ENCODE measurements around the gene RPS6KA2.
"Not testable (repeated sequence)": the region's sequence is repeated elsewhere in the genome, so short reads cannot be mapped to it uniquely, and the experiment has no call there.

The RPS6KA2 gene

GRCh38 chr6:166366921-166367320 is 260.1 kb downstream of the RPS6KA2 start:
- no peak for DNase-seq (ENCODE audit: extremely low spot score)
- ChIA-PET POLR2A (no interaction called here), CTCF (interaction anchor here (0.7 kb wide), 2 partner anchors 9 to 15 kb away, joined by 3 to 5 read pairs; no protein-coding TSS in a partner anchor)
- TF ChIP-seq ARNT (IDR thresholded peaks at IDR 0.05) (no peak), HDGF (IDR thresholded peaks at IDR 0.05; ENCODE audit: borderline replicate concordance) (no peak), PKNOX1 (IDR thresholded peaks at IDR 0.05) (no peak), FOXM1 (IDR thresholded peaks at IDR 0.05; ENCODE audit: borderline replicate concordance) (no peak), ELF4 (IDR thresholded peaks at IDR 0.05) (no peak), FOXK2 (IDR thresholded peaks at IDR 0.05) (no peak), LEF1 (IDR thresholded peaks at IDR 0.05; ENCODE audit: borderline replicate concordance) (no peak)

GRCh38 chr6:166365806-166366205 is 261.2 kb downstream of the RPS6KA2 start:
- no peak for TF ChIP-seq NFRKB (IDR thresholded peaks at IDR 0.05)
- no peak for TF ChIP-seq BHLHE40 (IDR thresholded peaks at IDR 0.05; ENCODE audit: borderline replicate concordance)
- no peak for TF ChIP-seq PKNOX1 (IDR thresholded peaks at IDR 0.05)
- no peak for TF ChIP-seq ZNF384 (IDR thresholded peaks at IDR 0.05)
- no peak for TF ChIP-seq CTBP1 (IDR thresholded peaks at IDR 0.05; ENCODE audit: borderline replicate concordance)
- no peak for TF ChIP-seq SP1 (IDR thresholded peaks at IDR 0.05)
- no peak for TF ChIP-seq FOXK2 (IDR thresholded peaks at IDR 0.05)
- no peak for TF ChIP-seq SUZ12 (IDR thresholded peaks at IDR 0.05)
- TF ChIP-seq FOXA1 (IDR thresholded peaks at IDR 0.05): no peak
- no peak for TF ChIP-seq FOXM1 (IDR thresholded peaks at IDR 0.05; ENCODE audit: borderline replicate concordance)
- no peak for TF ChIP-seq LEF1 (IDR thresholded peaks at IDR 0.05; ENCODE audit: borderline replicate concordance)
- no peak for TF ChIP-seq ELF4 (IDR thresholded peaks at IDR 0.05)
- TF ChIP-seq TARDBP (IDR thresholded peaks at IDR 0.05): no peak
- TF ChIP-seq L3MBTL2 (conservative IDR thresholded peaks at IDR 0.05): no peak
- TF ChIP-seq ARNT (IDR thresholded peaks at IDR 0.05): no peak
- no peak for TF ChIP-seq HDGF (IDR thresholded peaks at IDR 0.05; ENCODE audit: borderline replicate concordance)
- ChIA-PET CTCF (no interaction called here), POLR2A (no interaction called here)
- DNase-seq (ENCODE audit: extremely low spot score): no peak

GRCh38 chr6:166365221-166365620 is 261.8 kb downstream of the RPS6KA2 start:
- DNase-seq (ENCODE audit: extremely low spot score): no peak
- TF ChIP-seq SP1 (IDR thresholded peaks at IDR 0.05) (no peak), NFRKB (IDR thresholded peaks at IDR 0.05) (no peak), FOXA1 (IDR thresholded peaks at IDR 0.05) (no peak), HDGF (IDR thresholded peaks at IDR 0.05; ENCODE audit: borderline replicate concordance) (no peak), L3MBTL2 (conservative IDR thresholded peaks at IDR 0.05) (no peak), ZNF384 (IDR thresholded peaks at IDR 0.05) (no peak), TARDBP (IDR thresholded peaks at IDR 0.05) (no peak), CTBP1 (IDR thresholded peaks at IDR 0.05; ENCODE audit: borderline replicate concordance) (no peak), BHLHE40 (IDR thresholded peaks at IDR 0.05; ENCODE audit: borderline replicate concordance) (no peak), PKNOX1 (IDR thresholded peaks at IDR 0.05) (no peak), FOXM1 (IDR thresholded peaks at IDR 0.05; ENCODE audit: borderline replicate concordance) (no peak), ELF4 (IDR thresholded peaks at IDR 0.05) (no peak), FOXK2 (IDR thresholded peaks at IDR 0.05) (no peak), SUZ12 (IDR thresholded peaks at IDR 0.05) (no peak), LEF1 (IDR thresholded peaks at IDR 0.05; ENCODE audit: borderline replicate concordance) (no peak), ARNT (IDR thresholded peaks at IDR 0.05) (no peak)
- CTCF ChIA-PET: interaction anchor here (0.8 kb wide), 1 partner anchor 16 kb away, joined by 4 read pairs; no protein-coding TSS in a partner anchor
- POLR2A ChIA-PET: interaction anchor here (2.2 kb wide), 1 partner anchor 22 kb away, joined by 5 read pairs; no protein-coding TSS in a partner anchor

- ChIA-PET POLR2A (interaction anchor here (2.2 kb wide), 1 partner anchor 21 kb away, joined by 5 read pairs; no protein-coding TSS in a partner anchor), CTCF (no interaction called here)
- TF ChIP-seq BHLHE40 (IDR thresholded peaks at IDR 0.05; ENCODE audit: borderline replicate concordance): no peak
- no peak for TF ChIP-seq ZNF384 (IDR thresholded peaks at IDR 0.05)
- TF ChIP-seq NFRKB (IDR thresholded peaks at IDR 0.05): no peak
- no peak for TF ChIP-seq ARNT (IDR thresholded peaks at IDR 0.05)
- TF ChIP-seq CTBP1 (IDR thresholded peaks at IDR 0.05; ENCODE audit: borderline replicate concordance): no peak
- no peak for DNase-seq (ENCODE audit: extremely low spot score)
These were observed 262.6 kb downstream of the RPS6KA2 start for GRCh38 chr6:166364456-166364855.

- DNase-seq (ENCODE audit: extremely low spot score); POLR2A ChIA-PET; CTCF ChIA-PET: not testable (repeated sequence)
These were observed 264.6 kb downstream of the RPS6KA2 start for GRCh38 chr6:166362427-166362826.

GRCh38 chr6:166361077-166361429 is 266.0 kb downstream of the RPS6KA2 start:
- no peak for DNase-seq (ENCODE audit: extremely low spot score)
- ChIA-PET POLR2A (no interaction called here), CTCF (no interaction called here)
- TF ChIP-seq TARDBP (IDR thresholded peaks at IDR 0.05) (no peak), FOXM1 (IDR thresholded peaks at IDR 0.05; ENCODE audit: borderline replicate concordance) (no peak), FOXK2 (IDR thresholded peaks at IDR 0.05) (no peak), ELF4 (IDR thresholded peaks at IDR 0.05) (no peak), ARNT (IDR thresholded peaks at IDR 0.05) (no peak), FOXA1 (IDR thresholded peaks at IDR 0.05) (no peak), BHLHE40 (IDR thresholded peaks at IDR 0.05; ENCODE audit: borderline replicate concordance) (no peak), HDGF (IDR thresholded peaks at IDR 0.05; ENCODE audit: borderline replicate concordance) (no peak)
